ENCODE results near the gene FAM20C.

The FAM20C gene

GRCh38 chr7:188174-188573 is 4.2 kb upstream of the FAM20C start:
- TF ChIP-seq CTCF (IDR thresholded peaks at IDR 0.05; ENCODE audit: control insufficient read depth, insufficient read depth, low read depth, low read length, missing control alignments): no peak
- H3K4me3 ChIP-seq (ENCODE audit: control insufficient read depth, low read depth, low read length): no peak overlapping the region
- no peak for DNase-seq (ENCODE audit: low read depth)

GRCh38 chr7:188727-189500 is 3.5 kb upstream of the FAM20C start:
- no peak overlapping the region for H3K4me3 ChIP-seq (ENCODE audit: control insufficient read depth, low read depth, low read length)
- TF ChIP-seq CTCF (IDR thresholded peaks at IDR 0.05; ENCODE audit: control insufficient read depth, insufficient read depth, low read depth, low read length, missing control alignments): no peak
- no peak for DNase-seq (ENCODE audit: low read depth)

GRCh38 chr7:189719-190118 is 2.7 kb upstream of the FAM20C start:
- no peak for DNase-seq (ENCODE audit: low read depth)
- H3K4me3 ChIP-seq (ENCODE audit: control insufficient read depth, low read depth, low read length): no peak overlapping the region
- TF ChIP-seq CTCF (IDR thresholded peaks at IDR 0.05; ENCODE audit: control insufficient read depth, insufficient read depth, low read depth, low read length, missing control alignments): no peak

GRCh38 chr7:190196-190595 is 2.2 kb upstream of the FAM20C start:
- no peak for TF ChIP-seq CTCF (IDR thresholded peaks at IDR 0.05; ENCODE audit: control insufficient read depth, insufficient read depth, low read depth, low read length, missing control alignments)
- no peak overlapping the region for H3K4me3 ChIP-seq (ENCODE audit: control insufficient read depth, low read depth, low read length)
- DNase-seq (ENCODE audit: low read depth): no peak

- TF ChIP-seq CTCF (IDR thresholded peaks at IDR 0.05; ENCODE audit: control insufficient read depth, insufficient read depth, low read depth, low read length, missing control alignments): no peak
- peak; percentile 68 for DNase-seq (ENCODE audit: low read depth)
- peak overlapping the region; percentile 81 for H3K4me3 ChIP-seq (ENCODE audit: control insufficient read depth, low read depth, low read length)
Measured at GRCh38 chr7:191105-191980, 1.0 kb upstream of the FAM20C start.

- no peak for TF ChIP-seq CTCF (IDR thresholded peaks at IDR 0.05; ENCODE audit: control insufficient read depth, insufficient read depth, low read depth, low read length, missing control alignments)
- no peak for DNase-seq (ENCODE audit: low read depth)
- peak overlapping the region; percentile 81 for H3K4me3 ChIP-seq (ENCODE audit: control insufficient read depth, low read depth, low read length)
Measured at GRCh38 chr7:192701-193480, 520 bp downstream of the FAM20C start.

All from AG09309 (cell line).